Lung (tissue), 12 donors: ENCODE data around the gene CRTC1. TPM values are rescaled to one million over a fixed set of nuclear protein-coding genes. Genes with fewer than 3 reads are reported as not detected.

Experiments
- ATAC-seq: fragments of 200-7000 bp; cut with Tn5 transposase; one replicate; pipeline ENCODE4 v1.9.1; 2020; ENCODE audit warnings: moderate number of reproducible peaks; ENCODE audit not compliant: insufficient read depth, low FRiP score
- DNase-seq, 3 donors: peaks; one replicate each; pipeline ENCODE4 v3.0.0-alpha.2; 2013 to 2017
- H3K27ac ChIP-seq, 2 donors: one replicate each; pipeline ENCODE4 v1.5.1; 2013; ENCODE audit warnings: mild to moderate bottlenecking in 2 of 2, moderate library complexity in 2 of 2, control low read depth in 1 of 2, inconsistent platforms in 1 of 2, low read depth in 1 of 2, low read length in 1 of 2
- H3K27me3 ChIP-seq, 3 donors: one replicate each; pipeline ENCODE4 v1.5.1; 2013; ENCODE audit warnings: low read length in 2 of 3; ENCODE audit not compliant: control insufficient read depth in 3 of 3, insufficient read depth in 3 of 3
- H3K36me3 ChIP-seq, 4 donors: one replicate each; pipeline ENCODE4 v1.5.1; 2013; ENCODE audit warnings: low read length in 4 of 4, mild to moderate bottlenecking in 1 of 4, moderate library complexity in 1 of 4; ENCODE audit not compliant: control insufficient read depth in 4 of 4, insufficient read depth in 4 of 4
- H3K4me1 ChIP-seq, 5 donors: one replicate each; pipeline ENCODE4 v1.5.1; 2013; ENCODE audit warnings: low read length in 5 of 5, mild to moderate bottlenecking in 2 of 5, moderate library complexity in 1 of 5; ENCODE audit not compliant: control insufficient read depth in 5 of 5, insufficient read depth in 5 of 5
- H3K4me3 ChIP-seq: one replicate; pipeline ENCODE4 v1.5.1; 2013; ENCODE audit warnings: mild to moderate bottlenecking, control low read depth, moderate library complexity
- H3K9ac ChIP-seq, 2 donors: one replicate each; pipeline ENCODE4 v1.5.1; 2013; ENCODE audit warnings: low read length in 2 of 2, control low read depth in 1 of 2; ENCODE audit not compliant: insufficient read depth in 1 of 2
- H3K9me3 ChIP-seq, 4 donors: one replicate each; pipeline ENCODE4 v1.5.1; 2013; ENCODE audit warnings: low read length in 3 of 4, mild to moderate bottlenecking in 1 of 4, moderate library complexity in 1 of 4; ENCODE audit not compliant: control insufficient read depth in 4 of 4, insufficient read depth in 3 of 4
- WGBS, 2 donors: extraction: QIAGEN DNeasy Blood & Tissue Kit; methylation state at CpG; one replicate each; pipeline ENCODE4 v1.1.7; 2013; 5-methylcytosine and 5-hydroxymethylcytosine counted together
- polyA plus RNA-seq, 2 donors: library from polyadenylated mRNA; stranded (reverse); fragments of 200-250 nt; gene quantifications; one replicate each; pipeline ENCODE4 v1.2.1, GENCODE V29; 2013
- total RNA-seq, 2 donors: library from RNA; depleted of rRNA in 1 of 2; stranded (reverse); fragments of >200 nt in 1 of 2; gene quantifications; one replicate each; pipeline ENCODE4 v1.2.1, GENCODE V29; 2014 to 2021
- TF ChIP-seq, protein P1 (sequence below): IDR thresholded peaks from 2 replicates; pipeline ENCODE4 v1.5.1; 2012; ENCODE audit warnings: mild to moderate bottlenecking; ENCODE audit errors: control extremely low read depth, extremely low read depth
- donor health status: control.
- donor health status: control.
- donor health status: Bipolar disorder and iron deficiency.
- donor health status: healthy.
- donor health status: DM: yes; HTN: yes; CAD: no.

Gene CRTC1
- total and polyA plus RNA-seq, 4 donors, result 4.2 to 16.0 (median 7.3) TPM

DNA sequence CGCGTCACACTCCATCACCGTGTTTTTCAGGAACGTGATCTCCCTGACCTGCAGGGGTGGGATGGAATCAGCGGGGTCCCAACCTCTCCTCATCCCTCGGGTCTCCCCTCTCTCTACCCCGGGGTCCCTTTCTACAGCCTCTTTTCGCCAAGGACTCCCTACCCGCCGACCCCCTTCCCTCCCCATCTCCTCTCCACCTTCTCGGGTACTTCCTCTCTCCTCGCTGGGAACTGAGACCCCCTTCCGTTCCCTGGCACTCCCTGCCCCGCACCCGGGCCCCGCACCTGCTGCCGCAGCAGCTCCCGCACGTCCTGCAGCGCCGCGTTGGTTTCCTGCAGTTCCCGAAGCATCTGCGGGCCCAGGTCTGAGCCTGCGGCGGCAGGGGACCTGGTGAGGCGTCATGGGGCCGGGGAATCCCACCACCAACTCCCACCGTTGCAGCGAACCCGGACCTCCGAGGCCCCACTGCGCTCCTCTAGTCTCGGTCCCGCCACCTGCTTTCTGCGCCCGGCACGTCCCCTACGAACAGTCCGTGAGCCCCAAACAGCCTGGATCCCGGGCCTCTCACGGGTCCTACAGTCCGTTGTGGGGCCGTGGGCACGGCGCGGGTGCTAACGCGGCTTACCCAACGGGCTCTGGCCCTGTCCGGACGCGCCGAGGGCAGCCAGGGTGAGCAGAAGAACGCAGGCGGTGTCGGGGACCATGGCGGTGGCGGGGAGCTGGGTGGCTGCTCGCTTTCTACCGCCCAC lies 107.3 kb downstream of the CRTC1 start, which contains the start of gene COMP:
TSS of gene COMP (minus strand) at position 740 of the 749 bp plus-strand sequence. CDS start at position 704, 36 bp downstream.
- H3K9ac ChIP-seq, result no peak within 1 kb of the TSS
- no peaks in the 10 kb centered on the region for H3K36me3 ChIP-seq
- no peak within 1 kb of the TSS for H3K27ac ChIP-seq
- TF ChIP-seq, protein P1, sequence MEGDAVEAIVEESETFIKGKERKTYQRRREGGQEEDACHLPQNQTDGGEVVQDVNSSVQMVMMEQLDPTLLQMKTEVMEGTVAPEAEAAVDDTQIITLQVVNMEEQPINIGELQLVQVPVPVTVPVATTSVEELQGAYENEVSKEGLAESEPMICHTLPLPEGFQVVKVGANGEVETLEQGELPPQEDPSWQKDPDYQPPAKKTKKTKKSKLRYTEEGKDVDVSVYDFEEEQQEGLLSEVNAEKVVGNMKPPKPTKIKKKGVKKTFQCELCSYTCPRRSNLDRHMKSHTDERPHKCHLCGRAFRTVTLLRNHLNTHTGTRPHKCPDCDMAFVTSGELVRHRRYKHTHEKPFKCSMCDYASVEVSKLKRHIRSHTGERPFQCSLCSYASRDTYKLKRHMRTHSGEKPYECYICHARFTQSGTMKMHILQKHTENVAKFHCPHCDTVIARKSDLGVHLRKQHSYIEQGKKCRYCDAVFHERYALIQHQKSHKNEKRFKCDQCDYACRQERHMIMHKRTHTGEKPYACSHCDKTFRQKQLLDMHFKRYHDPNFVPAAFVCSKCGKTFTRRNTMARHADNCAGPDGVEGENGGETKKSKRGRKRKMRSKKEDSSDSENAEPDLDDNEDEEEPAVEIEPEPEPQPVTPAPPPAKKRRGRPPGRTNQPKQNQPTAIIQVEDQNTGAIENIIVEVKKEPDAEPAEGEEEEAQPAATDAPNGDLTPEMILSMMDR, result no peak
- peaks cover 0 to 72% (median 53%) of the 10 kb centered on the region in 3 donors for H3K27me3 ChIP-seq
- peaks cover 0 to 28% (median 0%) of the 10 kb centered on the region in 5 donors for H3K4me1 ChIP-seq
- WGBS, 2 donors, result 4 to 5% methylated on average over 61 of the region's 61 CpGs
- H3K9me3 ChIP-seq, result peaks cover 0 to 4% (median 0%) of the 10 kb centered on the region in 4 donors
- H3K4me3 ChIP-seq, result no peak within 1 kb of the TSS
- no peak for DNase-seq
- ATAC-seq, result no peak

DNA sequence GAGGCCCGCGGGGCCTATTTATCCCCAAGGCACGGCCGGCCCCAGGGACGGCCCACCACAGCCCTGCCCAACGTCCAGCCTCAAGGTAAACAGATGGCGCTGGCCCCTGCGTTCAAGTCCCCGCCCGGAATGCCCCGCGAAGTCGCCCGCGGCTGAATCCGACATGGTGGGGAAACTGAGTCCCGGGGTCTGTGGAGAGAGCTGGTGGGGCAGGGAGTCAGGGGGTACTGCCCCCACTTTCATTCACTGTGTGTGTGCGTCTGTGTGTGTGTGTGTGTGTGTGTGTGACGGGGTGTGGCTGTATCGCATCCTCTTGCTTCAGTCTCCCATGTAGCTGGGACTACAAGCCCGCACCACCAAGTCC lies 107.8 kb downstream of the CRTC1 start:
- ATAC-seq (no peak), DNase-seq (no peak)
- Histone ChIP-seq H3K9me3 (peaks cover 0 to 4% (median 0%) of the 10 kb centered on the region in 4 donors), H3K27ac (no peak overlapping the region), H3K27me3 (peaks cover 0 to 70% (median 52%) of the 10 kb centered on the region in 3 donors), H3K9ac (no peak overlapping the region), H3K36me3 (no peaks in the 10 kb centered on the region), H3K4me1 (peaks cover 0 to 28% (median 0%) of the 10 kb centered on the region in 5 donors), H3K4me3 (no peak overlapping the region)
- TF ChIP-seq, protein P1, result no peak
- WGBS, 2 donors, result 24% methylated on average over 21 of the region's 21 CpGs

DNA sequence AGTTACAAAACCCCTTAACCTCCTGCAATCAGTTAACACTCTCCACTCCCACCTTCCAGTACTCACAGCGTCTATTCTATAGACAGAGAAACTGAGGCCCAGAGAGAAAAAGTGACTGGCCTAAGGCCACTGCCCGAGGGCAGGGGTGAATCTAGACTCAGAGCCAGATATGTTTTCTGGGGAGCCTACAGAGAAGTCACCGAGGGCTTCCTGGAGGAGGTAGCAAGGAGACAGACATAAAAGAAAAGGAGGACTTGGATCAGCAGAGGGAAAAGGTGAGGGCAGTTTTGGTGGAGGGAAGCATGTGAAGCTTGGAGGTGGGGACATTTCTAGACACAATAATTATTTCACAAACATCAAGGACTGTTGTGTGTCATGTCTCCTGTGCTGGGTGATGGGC lies 109.2 kb downstream of the CRTC1 start:
- no peak for ATAC-seq
- H3K4me3 ChIP-seq, result no peak overlapping the region
- H3K27ac ChIP-seq, result no peak overlapping the region
- H3K9ac ChIP-seq, result no peak overlapping the region
- peaks cover 0 to 4% (median 0%) of the 10 kb centered on the region in 4 donors for H3K9me3 ChIP-seq
- H3K4me1 ChIP-seq, result peaks cover 0 to 25% (median 0%) of the 10 kb centered on the region in 5 donors
- DNase-seq, result no peak
- H3K27me3 ChIP-seq, result peaks cover 0 to 61% (median 49%) of the 10 kb centered on the region in 3 donors
- no peaks in the 10 kb centered on the region for H3K36me3 ChIP-seq
- WGBS, 2 donors, result 82 to 90% methylated on average over 3 of the region's 3 CpGs
- TF ChIP-seq, protein P1, result no peak
